GM18505 (cell line): ENCODE data around the gene VENTX.

ENCODE experiments used
- ATAC-seq: cut with Tn5 transposase; IDR thresholded peaks from one replicate; pipeline ENCODE4 v1.9.1; 2021; ENCODE audit not compliant: unreplicated experiment
- POLR2A ChIP-seq: IDR thresholded peaks from 4 replicates; pipeline ENCODE4 v1.6.1; 2011; ENCODE audit warnings: borderline replicate concordance; ENCODE audit not compliant: insufficient read depth, insufficient read length; ENCODE audit errors: extremely low read depth

The VENTX gene

DNA sequence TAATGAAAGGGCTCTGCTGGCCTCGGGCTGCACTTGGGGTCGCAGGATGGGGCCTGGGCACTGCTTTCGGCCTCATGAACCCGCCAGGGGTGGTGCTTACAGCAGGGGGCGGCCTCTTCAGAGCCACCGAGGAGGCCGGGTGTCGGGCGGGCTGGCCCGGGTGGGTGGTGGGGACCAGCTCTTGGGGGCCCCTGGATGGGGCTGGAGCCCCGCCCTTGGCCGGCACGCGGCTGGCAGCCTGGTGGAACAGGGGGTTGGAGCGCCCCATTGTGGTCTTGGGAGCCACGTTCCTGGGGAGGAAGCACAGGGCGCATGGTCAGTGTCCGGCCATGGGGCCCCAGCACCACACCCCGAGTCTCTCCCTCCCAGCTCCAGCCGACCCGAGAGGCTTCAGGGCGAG, 30.2 kb downstream of the VENTX start:
- ATAC-seq, result no peak

DNA sequence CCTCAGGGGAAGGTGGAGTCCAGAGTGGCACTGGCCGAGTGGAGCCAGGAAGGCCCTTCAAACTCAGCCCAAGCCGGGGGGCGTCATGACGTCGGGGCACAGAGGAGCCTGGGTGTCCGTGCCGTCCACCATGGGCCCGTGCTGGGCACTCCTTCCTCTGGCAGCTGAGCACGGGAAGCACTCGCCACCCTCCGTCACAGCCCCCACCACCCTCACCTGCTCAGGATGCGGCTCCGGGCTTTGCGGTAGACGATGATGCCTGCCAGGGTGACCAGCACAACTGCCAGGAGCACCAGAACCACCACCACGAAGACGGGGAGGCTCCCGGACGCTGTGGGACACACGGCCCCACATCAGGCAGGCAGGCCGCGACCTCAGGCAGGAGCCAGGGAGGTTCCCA, 30.9 kb downstream of the VENTX start:
- no peak for ATAC-seq

More for the DNA sequence above, 30.2 kb downstream of the VENTX start:
- no peak for TF ChIP-seq POLR2A

DNA sequence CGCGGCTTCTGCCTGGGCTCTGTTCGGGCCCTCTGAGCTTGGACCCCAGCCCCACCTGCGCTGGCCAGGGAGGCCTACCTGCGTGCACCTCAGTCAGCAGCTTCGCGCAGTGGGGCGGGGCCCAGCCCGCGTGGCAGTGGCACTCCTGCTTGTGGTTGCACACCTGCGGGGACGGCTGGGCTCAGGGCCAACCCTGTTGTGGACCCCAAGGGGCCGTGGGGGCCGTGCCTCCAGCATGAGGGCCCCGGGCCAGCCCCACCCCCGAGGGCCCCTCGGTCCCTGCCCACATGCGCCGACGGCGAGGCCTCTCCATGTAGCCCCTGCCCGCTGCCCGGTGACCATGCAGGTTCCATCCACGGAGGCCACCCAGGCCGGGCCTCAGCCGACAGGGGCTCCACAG, 31.7 kb downstream of the VENTX start:
- TF ChIP-seq POLR2A, result no peak
- ATAC-seq, result no peak

More for the DNA sequence above, 30.9 kb downstream of the VENTX start:
- no peak for TF ChIP-seq POLR2A

DNA sequence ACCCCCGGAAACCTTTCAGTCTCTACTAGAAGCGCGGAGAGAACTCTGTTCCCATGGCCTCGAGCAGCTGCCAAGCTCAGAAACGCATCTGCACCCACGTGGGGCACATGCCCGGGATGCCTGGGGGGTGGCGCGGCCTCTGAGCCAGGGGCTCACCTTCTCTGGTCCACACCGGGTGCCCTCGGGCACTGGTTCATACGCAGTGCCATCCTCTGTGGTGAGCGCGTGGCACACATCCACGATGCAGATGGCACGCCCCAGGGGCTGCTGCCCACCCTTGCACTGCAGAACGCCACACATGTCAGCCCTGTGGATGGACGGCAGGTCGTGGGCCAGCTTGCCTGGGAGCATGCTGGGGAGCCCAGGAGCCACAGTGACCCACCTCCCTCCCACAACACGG, 32.5 kb downstream of the VENTX start:
- TF ChIP-seq POLR2A, result no peak
- ATAC-seq, result no peak

DNA sequence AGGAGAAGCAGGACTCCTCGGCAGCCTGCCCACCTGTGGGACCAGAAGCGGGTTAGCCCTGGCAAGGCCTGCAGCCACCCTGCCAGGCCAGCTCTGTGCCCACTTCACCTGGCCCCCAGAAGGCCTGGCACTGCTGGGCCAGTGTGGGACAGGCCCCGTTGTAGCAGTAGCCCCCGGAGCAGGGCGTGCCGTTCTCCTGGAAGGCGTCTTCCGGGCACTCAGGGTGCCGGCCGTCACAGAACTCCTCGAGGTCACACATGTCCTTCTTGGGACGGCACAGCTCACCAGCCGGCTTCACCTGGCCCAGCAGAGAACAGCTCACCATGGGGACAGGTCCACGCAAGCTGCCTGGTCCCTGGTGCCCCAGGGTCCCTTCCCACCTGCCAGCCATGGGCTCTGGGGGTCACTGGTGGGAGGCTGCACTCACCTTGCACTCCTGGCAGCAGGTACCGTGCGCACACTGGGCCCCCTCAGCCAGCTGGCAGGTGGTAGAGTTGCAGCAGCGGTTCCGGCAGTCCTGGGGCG, 33.2 kb downstream of the VENTX start:
- no peak for TF ChIP-seq POLR2A
- no peak for ATAC-seq

DNA sequence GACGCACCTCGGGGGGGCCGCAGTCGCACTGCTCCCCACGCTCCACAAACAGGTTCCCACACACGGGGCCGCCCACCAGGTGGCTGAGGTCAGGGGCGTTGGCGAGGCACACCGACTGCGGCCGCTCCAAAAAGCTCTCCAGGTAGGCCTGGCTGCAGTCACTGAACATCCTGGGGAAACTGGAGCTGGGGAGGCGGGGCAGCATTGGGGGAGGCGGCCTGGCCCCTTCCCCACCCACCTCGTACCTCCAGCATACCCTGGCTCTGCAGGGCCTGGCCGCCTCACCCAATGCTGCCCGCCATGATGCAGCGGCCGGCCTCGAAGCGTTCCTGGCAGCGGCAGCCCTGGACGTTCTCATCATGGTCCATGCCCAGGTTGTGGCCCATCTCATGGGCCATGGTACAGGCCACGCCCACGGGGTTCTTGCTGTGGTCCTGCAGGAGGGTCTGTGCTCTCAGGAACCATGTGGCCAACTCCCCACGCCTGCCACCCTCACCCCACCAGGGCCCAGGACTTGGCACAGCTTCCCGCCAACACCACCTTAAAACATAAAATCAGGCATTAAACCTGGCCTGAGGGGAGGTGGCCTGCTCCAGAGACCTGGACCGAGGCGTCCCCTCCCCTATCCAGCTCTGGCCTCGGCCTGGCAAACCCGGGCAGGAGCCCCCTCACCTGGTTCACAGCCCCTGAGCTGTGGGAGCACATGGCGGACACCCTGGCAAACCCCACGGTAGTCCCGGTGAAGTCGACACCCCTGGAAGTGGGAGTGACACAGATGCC, 34.1 kb downstream of the VENTX start:
- ATAC-seq, result no peak
- no peak for TF ChIP-seq POLR2A

DNA sequence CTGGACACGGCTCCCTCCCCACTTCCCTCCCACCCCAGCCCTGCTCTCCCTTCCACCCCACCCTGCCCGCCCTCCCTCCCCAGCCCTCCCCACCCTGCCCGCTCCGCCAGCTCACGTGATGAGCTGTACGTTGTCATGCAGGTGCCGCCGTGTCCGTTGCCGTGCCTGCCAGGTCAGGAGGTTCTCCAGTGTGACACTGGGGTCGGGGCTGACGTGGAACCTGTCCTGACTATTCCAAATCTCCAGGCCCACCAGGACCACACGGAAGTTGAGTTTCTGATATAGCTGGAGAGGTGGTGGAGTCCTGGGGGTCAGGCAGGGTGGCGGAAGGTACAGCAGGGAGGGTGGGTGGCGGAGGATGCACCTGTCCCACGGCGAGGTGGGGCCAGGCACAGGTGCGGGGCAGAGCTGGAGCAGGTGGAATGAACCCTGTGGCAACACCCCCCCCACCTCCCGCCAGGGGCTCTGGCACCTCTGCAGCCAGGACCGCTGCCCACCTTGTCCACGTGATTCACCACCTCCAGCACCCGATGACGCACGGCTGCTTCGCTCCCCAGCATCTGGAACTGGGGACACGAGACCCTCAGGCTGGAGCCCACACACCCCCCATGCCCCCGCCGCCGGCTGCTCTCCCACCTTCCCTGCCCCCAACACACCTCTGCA, 34.8 kb downstream of the VENTX start:
- no peak for TF ChIP-seq POLR2A
- ATAC-seq, result no peak

DNA sequence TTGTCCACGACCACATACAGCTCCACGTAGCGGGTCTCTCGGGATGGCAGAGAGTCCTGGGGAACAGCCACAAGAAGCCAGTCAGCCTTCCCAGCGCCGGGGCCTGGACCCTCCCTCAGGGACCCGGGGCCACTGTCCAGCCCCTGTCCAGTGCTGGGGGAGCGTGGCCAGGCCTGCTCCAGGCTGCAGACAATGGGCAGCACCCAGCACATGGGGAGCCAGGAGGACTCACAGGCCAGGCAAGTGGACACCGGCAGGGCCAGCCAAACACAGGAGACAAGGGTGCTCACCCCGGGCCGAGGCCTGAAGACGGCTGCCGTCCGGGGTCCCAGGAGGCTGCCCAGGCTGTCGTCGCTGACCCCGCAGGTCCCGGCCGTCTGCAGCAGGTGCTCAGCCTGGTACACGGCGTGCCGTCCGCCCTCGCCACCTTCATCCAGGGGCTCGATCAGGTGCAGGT, 35.3 kb downstream of the VENTX start:
- ATAC-seq, result no peak
- no peak for TF ChIP-seq POLR2A

DNA sequence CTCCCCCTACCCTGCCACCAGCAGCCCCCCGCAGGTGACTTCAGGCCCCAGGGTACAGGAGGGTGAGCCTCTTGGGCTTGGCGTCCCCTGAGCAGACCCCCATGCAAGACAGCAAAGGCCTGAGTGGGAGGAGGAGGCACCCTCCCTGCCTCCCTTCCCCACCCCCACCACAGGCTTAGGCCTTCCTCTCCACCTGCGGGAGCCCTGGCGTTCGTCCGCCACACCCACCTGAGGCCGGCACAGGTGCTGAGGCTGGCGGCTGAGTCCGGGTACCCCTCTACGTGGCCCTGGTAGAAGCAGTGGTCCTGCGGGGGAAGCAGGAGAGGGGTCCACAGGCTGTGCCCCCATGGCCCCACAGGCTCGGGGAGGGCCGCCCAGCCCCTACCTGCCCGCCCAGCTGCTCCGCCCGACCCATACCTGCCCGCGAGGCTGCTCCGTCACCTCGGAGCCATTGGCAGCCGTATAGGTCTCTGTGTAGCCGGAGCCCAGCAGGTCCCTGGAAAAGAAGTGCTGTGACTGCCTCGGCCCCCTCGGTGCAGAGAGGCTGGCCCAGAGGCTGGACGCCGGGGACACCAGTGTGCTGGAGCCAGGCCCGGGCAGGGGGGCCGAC, 36.0 kb downstream of the VENTX start:
- ATAC-seq, result no peak
- TF ChIP-seq POLR2A, result no peak

DNA sequence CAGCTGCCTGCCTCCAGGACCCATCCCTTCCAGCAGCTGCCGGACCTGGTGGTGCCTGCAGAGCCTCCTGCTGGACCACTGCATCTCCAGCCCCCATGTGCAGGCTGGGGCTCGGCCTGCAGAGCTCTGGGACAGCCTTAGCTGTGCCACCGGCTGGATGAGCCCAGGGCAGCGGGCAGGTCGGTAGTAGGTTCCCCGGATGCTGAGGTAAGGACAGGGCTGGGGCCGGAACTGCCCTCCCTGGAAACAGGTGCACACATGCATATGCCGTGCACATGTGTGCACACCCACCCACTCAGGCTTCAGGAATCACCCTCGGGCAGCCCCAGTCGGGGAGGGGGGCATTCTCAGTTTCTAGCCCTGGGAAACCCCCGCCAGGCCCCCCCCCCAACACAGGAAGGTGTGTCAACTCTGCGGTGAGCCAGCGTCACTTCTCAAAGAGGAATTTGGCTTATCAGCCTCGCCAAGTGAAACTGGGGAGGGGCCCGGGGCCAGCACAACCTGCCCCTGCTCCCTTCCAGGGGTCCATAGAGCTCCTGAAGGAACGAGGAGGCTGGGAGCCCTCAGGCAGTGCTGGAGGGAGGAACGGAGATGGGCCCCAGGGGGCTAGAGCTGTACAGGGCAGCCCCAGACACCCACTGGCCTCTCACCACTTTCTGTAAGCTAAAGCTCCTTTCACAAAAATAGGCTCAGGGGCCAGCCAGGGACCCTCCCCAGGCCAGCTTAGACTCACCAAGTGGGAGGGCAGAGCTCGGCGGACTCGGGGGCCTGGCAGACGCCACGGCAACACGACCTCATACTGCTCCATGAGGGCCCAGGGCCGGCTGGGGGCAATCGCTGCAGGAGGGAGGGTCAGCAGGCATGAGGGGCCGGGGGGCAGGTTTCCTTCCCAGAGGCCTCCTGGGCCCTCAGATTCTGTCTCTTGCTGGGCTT, 37.4 kb downstream of the VENTX start:
- peak; percentile 55 for TF ChIP-seq POLR2A

DNA sequence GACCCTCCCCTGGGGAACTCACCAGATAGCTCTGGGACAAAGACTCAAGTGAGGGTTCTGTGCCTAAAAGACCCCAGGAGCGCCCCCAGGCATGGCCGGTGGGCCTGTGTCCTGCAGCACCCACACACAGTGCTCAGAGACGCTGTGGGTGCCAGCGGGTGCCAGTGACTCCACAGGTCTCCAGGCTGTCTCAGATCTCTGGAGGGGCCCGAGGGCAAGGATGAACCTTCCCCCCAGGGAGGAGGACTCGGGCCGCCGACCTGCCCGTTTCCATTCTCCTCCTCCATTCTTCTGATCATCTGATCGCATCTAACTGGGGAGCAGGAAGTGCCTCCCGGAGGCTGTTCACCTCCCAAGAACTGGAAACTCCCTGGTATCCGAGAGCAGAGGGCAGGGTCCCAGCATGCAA, 38.0 kb downstream of the VENTX start:
- TF ChIP-seq POLR2A, result peak; percentile 43
- peak; percentile 32 for ATAC-seq

More for the DNA sequence above, 37.4 kb downstream of the VENTX start:
- peak; percentile 49 for ATAC-seq

DNA sequence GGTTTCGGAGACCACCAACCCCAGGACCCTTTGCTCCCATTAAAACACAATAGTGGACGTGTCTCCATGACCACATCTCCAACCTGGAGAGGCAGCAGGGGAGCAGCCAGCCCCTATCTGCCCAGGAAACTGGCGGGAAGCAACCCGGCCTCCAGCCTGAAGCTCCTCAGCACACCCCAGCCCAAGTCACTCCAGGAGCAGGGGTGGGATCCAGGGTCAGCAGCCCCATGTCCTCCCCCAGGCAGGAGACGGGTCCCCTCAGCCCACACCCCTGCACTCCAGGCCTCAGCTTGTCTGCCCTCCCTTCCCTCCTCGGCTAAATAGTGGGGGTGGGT, 38.4 kb downstream of the VENTX start:
- no peak for ATAC-seq
- TF ChIP-seq POLR2A, result no peak
